HG03571 (cell line): ENCODE data around the gene PLLP.

Experiments
- ATAC-seq: cut with Tn5 transposase; IDR thresholded peaks from one replicate; pipeline ENCODE4 v1.9.1; 2021; ENCODE audit not compliant: unreplicated experiment

The PLLP gene

DNA sequence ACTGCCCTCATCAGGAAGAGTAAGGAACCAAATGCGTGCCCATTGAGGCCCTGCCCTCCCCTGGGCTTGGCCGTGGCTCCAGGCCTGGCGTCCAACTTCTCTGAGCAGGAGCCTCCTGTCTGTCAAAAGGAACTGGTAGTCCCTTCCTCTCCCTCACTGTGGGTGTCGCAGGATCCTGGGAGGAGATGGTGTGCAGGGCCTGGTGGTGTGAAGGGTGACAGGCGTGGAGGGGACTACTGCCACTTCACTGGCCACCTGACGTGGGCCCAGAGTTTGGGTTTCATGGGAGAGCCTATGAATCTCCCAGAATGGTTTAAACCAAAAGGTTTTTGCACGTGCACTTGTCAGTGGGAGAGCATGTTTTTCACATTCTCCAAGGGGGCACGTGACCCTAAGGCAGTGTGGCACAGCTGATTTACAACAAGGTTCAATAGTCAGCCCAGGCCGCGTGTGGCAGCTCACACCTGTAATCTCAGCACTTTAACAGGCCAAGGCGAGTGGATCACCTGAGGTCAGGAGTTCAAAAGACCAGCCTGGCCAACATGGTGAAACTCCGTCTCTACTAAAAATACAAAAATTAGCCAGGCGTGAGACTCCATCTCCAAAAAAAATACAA is 26.9 kb downstream of the PLLP start:
- ATAC-seq, result no peak

- no peak for ATAC-seq
Measured at GRCh38 chr16:57256601-57257395, 27.7 kb downstream of the PLLP start.

GRCh38 chr16:57255686-57256415 is 28.6 kb downstream of the PLLP start:
- no peak for ATAC-seq

DNA sequence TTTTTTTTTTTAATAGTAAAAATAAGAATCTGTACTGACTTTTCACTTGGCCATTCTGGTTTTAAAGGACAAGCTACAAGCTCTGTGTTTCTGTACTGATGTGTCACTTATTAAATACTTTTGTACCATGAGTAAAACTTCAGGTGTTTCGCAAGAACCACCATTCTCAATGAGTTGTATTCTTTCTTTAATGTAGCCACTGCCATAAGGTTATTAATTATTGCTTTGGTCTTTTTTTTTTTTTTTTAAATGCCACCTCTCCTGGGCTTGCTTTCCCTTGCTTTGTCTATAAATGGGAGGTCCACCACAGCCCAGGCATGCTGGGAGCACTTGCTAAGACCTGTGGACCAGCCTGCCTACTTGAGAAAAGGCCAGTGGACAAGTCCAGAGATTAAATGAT is 31.0 kb downstream of the PLLP start:
- ATAC-seq, result no peak

DNA sequence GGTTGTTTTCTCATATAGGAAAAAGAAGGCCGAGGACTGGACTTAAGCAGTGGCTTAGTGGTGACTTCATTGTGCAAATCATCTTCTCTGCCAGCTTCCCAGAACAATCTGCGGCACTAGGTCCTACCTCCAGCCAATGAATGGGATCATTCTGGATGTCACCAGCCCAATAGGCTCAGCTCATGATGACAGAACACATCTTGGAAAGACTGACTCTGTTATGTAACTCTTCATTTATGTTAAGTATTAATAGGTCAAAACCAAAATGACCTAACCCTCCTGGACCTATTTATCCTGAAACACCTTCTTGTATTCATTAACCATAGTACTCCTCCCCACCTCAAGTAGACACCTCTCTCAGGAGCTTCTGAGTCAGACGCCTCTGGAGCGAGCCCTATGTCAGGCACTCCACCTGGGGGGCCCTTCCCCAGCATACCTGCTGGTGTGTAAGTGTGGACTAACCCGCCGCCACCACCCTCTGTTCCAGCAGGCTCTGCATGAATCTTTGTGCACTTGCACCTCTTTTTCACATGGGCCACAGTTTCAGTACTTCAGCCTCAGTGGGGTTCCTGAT is 32.2 kb downstream of the PLLP start:
- no peak for ATAC-seq

DNA sequence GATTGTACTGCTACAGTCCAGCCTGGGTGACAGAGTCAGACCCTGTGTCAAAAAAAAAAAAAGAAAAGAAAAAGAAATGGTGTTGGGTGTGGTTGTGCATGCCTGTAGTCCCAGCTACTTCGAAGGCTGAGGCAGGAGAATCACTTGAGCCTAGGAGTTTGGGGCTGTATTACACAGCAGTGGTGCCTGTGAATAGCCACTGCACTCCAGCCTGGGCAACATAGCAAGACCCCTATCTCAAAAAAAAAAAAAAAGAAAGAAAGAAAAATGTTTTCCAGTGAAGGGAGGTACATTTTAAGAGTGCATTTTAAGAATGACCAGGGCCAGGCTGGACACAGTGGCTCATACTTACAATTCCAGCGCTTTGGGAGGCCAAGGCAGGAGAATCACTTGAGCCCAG is 33.1 kb downstream of the PLLP start:
- ATAC-seq, result no peak

DNA sequence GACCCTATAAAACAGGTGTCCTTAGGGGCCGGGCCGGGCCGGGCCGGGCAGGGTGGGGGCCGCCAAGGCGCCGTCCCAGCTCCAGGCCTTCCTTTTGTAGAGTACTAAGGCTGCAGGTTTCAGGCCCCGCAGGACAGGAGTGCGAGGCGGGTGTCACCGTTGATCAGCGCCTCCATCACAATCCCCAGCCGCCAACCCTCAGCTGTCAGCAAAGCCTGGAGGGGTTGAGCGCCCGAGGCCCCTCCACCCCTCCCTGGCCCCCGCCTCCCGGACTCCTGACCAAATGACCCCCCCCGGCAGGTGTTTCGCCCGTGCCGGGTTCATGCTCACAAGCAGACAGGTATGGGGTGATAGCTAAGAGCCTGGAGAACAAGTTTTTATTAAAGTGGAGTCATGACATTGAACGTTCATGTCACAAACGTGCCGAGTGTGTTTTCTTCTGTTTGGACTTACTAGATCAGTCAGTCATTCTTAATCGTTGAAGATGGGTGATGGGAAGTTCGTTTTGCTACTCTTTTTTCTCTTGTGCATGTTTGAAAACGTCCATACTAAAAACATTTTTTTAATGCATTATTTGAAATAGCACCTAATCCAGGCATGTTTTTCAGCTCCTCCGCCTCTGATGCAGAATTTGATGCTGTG is 38.9 kb downstream of the PLLP start:
- ATAC-seq, result peak; percentile 19

DNA sequence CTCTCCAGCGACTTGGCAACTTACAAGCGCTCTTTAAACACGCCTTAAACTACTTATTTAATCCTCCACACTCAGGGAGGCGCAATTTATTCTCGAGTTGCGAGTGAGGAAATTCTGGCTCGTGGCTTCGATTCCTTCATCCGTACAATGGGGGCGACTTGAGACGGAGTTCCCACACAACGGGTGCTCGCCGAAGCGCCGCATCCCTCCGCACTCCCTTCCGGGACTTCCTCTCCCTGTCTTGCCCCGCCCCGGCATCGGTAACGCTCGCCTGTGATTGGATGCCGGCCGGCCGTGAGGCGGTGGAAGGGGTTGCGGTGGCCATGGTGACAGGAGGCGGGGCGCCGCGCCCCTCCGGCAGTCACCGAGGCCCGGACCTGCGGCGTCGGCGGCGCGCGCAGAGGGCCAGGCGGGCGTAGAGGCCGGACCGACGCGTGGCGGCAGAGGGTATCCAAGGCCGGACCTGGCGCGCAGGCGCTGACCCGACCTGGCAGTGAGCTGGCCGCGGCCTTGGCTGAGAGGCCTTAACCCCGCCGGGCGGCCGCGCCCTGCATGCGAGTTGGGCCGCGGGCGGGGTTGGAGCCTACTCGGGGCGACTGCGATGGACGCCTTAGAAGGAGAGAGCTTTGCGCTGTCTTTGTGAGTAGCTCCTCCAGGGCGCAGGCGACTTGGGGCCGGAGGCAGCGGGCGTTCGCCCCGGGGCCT is 39.6 kb downstream of the PLLP start, which contains the start of gene ARL2BP:
Gene ARL2BP (plus strand): TSS at position 493 of the 705 bp plus-strand sequence. CDS start 109 bp downstream, at position 602.
- peak; percentile 92 for ATAC-seq

GRCh38 chr16:57244463-57244766 is 40.1 kb downstream of the PLLP start:
- peak; percentile 20 for ATAC-seq

GRCh38 chr16:57242650-57243049 is 41.8 kb downstream of the PLLP start:
- no peak for ATAC-seq

GRCh38 chr16:57240851-57241250 is 43.6 kb downstream of the PLLP start:
- ATAC-seq, result no peak

GRCh38 chr16:57239107-57239506 is 45.4 kb downstream of the PLLP start:
- ATAC-seq, result no peak

- ATAC-seq, result no peak
Measured at GRCh38 chr16:57238682-57239081, 45.8 kb downstream of the PLLP start.

- ATAC-seq, result no peak
Measured at GRCh38 chr16:57236022-57236350, 48.5 kb downstream of the PLLP start.

GRCh38 chr16:57235128-57236021 is 49.1 kb downstream of the PLLP start:
- ATAC-seq, result no peak

GRCh38 chr16:57234707-57235092 is 49.8 kb downstream of the PLLP start:
- no peak for ATAC-seq

DNA sequence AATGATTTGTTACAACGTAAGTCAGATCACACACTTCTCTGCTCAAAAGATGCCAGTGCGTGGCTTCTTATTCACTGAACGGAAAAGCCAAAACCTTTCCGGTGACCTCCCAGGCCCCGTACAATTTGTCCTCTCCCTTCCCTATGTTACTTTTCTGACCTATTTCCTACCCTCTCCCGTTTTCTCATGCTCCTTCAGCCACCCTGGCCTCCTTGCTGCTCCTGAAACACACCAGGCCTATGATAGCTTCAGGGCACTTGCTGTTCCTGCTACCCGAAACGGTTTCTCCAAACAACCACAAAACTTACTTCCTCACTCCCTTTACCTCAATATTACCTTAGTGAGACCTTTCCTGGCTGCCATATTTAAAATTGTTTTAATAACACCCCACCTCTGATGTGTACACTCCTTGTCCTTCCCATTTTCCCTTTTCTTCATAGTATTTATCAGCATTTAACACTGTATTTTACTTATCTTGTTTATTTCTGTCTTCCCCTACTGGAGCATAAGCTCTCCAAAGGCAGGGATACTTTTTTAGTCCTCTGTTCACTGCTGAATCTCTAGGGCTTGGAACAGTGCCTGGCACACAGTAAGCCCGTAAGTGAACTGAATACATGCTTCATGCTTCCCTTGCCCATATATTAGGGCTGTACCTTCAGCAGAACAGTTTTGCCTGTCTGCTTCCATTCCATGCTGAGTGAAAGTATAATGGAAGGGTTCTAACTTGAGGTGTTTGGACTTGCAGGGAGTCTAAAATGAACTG is 50.3 kb downstream of the PLLP start:
- ATAC-seq, result no peak

- ATAC-seq, result no peak
Measured at GRCh38 chr16:57231821-57232350, 52.6 kb downstream of the PLLP start.

- ATAC-seq, result no peak
Measured at GRCh38 chr16:57229079-57229478, 55.4 kb downstream of the PLLP start.
